Urinary bladder (tissue), 4 donors: ENCODE results near the gene KMT2C. TPM values are rescaled to one million over a fixed set of nuclear protein-coding genes. Genes with fewer than 3 reads are reported as not detected.

Source experiments
- DNase-seq: peaks from one replicate; pipeline ENCODE4 v3.0.0-alpha.2; 2015; ENCODE audit errors: extremely low spot score
- H3K27ac ChIP-seq: one replicate; pipeline ENCODE4 v1.5.1; 2013; ENCODE audit warnings: low read depth, mild to moderate bottlenecking, moderate library complexity
- H3K36me3 ChIP-seq: one replicate; pipeline ENCODE4 v1.6.1; 2013; ENCODE audit warnings: mild to moderate bottlenecking, moderate library complexity; ENCODE audit not compliant: insufficient read depth
- H3K4me1 ChIP-seq: one replicate; pipeline ENCODE4 v1.6.1; 2013; ENCODE audit warnings: mild to moderate bottlenecking, moderate library complexity; ENCODE audit not compliant: insufficient read depth
- H3K4me3 ChIP-seq: one replicate; pipeline ENCODE4 v1.5.1; 2013; ENCODE audit warnings: low read depth, low read length
- WGBS: extraction: QIAGEN DNeasy Blood & Tissue Kit; methylation state at CpG from one replicate; pipeline ENCODE4 v1.1.7; 2013; 5-methylcytosine and 5-hydroxymethylcytosine counted together
- polyA plus RNA-seq: library from polyadenylated mRNA; stranded (reverse); fragments of 200-250 nt; gene quantifications from one replicate; pipeline ENCODE4 v1.2.3, GENCODE V29; 2013
- total RNA-seq: library from RNA; depleted of rRNA; stranded (reverse); fragments of >200 nt; gene quantifications from one replicate; pipeline ENCODE4 v1.2.3, GENCODE V29; 2014
- donor health status: healthy with polysubstance abuse.
- donor health status: healthy.

Gene KMT2C
- total and polyA plus RNA-seq, 2 donors: 16.5 to 105 TPM

DNA sequence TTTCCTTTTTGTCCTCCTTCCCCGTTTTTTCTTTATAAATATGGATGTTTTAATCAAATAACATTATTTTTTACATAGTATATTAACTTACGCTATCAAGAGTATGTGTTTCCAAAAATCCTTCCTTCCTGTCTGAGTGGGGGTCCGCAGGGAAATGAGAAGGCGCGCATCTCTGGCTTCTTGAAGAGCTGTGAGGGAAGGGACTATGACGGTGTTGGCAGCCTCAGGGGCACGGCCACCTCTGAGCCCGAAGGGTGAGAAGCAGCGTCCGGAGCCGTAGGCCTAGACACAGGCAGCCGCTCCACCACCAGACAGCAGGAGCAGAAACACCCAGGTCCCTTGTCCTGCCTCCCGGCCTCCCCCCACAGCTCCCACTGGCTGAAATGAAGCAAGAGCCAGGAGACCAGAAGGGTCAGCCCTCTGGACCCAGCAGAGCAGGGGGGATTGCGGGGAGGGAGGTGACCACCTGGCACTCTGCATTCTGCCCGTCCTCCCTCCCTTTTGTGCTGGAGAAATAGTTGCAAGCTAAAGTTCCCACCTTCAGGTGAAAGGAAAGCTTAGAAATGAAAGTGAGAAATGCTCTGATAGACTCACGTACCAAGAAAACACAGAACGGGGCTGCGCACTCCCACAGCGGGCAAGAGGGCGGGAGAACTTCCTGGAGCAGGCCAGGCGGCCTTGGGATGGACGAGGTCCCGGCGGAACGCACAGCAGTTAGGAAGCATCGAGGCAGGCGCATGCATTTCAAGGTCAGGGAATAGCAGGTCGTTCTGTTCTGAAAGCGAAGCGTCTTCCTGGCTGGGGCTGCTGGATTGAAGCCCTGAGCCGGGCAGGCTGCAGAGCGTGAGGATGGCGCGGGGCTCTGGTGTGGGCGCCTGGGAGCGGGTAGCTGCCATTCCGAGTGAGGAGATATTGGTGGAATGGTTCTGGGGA lies 304.9 kb downstream of the KMT2C start:
- 96% methylated on average over 37 of the region's 37 CpGs for WGBS
- peaks cover 7% of the 10 kb centered on the region for H3K36me3 ChIP-seq
- H3K27ac ChIP-seq: no peak overlapping the region
- H3K4me1 ChIP-seq: no peaks in the 10 kb centered on the region
- no peak overlapping the region for H3K4me3 ChIP-seq
- DNase-seq: no peak

DNA sequence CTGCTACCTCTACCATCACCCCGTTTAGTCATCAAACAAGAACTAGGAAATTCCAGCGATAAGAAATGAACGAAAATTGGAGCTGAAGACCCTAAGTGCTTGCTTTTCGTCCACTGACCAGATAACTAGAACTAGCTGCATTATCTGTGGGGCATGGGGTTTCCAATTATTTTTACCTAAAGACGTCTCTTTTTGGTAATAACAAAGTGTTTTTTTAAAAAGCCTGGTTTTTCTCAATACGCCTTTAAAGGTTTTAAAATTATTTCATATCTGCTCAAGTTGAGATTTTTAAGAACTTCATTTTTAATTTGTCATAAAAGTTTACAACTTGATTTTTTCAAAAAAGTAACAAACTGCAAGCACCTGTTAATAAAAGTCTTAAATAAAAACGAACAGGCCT lies 306.1 kb downstream of the KMT2C start:
- no peak for DNase-seq
- H3K36me3 ChIP-seq: peaks cover 7% of the 10 kb centered on the region
- 92% methylated on average over 7 of the region's 7 CpGs for WGBS
- no peaks in the 10 kb centered on the region for H3K4me1 ChIP-seq
- no peak overlapping the region for H3K4me3 ChIP-seq
- no peak overlapping the region for H3K27ac ChIP-seq

DNA sequence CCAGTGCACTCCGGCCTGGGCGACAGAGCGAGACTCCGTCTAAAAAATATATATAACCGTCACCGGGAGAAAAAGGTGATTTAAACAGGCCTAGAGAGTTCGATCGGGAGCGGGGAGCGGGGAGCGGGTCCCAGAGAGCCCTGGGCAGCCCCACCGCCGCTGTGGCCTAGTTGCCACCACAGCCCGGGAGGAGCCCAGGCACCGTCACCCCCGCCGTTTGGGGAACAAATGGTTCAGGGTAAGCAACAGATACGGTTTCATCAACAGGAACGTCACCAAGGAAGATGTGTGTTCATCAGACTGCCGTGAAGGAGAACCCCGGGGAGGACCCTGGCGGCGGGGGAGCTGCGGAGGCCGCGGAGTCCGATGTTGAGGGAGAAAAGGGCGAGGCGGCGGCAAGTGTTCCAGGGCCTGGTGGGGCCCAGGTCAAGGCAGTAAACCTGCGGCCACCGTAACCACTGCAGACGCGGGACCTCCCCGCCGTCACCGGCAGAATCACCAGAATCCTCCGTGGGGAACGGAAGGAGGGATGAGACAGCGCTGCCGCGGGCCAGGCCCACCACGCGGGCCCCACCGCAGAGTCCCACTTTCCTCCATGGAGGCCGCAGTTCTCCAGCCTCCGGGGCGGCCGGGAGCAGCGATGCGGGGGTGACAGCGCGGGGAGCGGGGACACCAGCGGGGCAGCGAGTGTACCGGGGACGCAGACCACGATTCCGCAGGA lies 306.9 kb downstream of the KMT2C start:
- Histone ChIP-seq H3K36me3 (peaks cover 7% of the 10 kb centered on the region), H3K27ac (no peak overlapping the region), H3K4me1 (no peaks in the 10 kb centered on the region), H3K4me3 (no peak overlapping the region)
- WGBS: 98% methylated on average over 60 of the region's 60 CpGs
- no peak for DNase-seq

DNA sequence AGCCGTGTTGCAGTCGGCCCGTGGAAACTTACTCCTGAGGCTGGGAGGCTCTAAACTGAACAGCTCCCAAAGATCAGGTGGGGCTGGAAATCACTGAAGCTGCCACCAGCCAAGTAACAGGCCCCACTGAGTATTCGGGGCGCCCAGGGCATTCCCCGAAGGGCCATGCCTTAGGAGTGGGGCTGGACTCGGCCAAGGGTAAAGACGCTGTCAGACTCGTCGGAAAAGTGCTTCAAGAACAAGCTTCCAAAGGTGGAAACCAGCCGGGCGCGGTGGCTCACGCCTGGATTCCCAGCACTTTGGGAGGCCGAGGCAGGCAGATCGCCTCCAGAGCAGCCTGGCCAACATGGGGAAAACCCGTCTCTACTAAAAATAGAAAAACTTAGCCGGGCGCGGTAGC lies 307.6 kb downstream of the KMT2C start:
- 99% methylated on average over 20 of the region's 20 CpGs for WGBS
- DNase-seq: no peak
- H3K36me3 ChIP-seq: peaks cover 7% of the 10 kb centered on the region
- no peak overlapping the region for H3K4me3 ChIP-seq
- H3K4me1 ChIP-seq: no peaks in the 10 kb centered on the region
- no peak overlapping the region for H3K27ac ChIP-seq

DNA sequence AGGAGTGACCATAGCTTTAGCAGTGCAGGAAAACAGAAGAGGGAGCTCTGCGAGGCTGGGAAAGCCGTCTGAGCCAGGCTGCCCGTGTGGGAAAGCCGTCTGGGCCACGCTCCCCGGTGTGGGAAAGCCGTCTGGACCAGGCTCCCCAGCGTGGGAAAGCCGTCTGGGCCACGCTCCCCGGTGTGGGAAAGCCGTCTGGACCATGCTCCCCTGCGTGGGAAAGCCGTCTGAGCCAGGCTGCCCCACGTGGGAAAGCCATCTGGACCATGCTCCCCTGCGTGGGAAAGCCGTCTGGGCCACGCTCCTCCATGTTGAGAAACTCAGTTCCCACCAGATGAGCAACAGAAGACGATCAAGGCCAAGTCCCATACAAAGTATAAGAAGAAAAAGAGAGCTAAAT lies 308.6 kb downstream of the KMT2C start:
- Histone ChIP-seq H3K27ac (no peak overlapping the region), H3K4me3 (no peak overlapping the region), H3K4me1 (no peaks in the 10 kb centered on the region), H3K36me3 (peaks cover 7% of the 10 kb centered on the region)
- 95% methylated on average over 19 of the region's 19 CpGs for WGBS
- no peak for DNase-seq

DNA sequence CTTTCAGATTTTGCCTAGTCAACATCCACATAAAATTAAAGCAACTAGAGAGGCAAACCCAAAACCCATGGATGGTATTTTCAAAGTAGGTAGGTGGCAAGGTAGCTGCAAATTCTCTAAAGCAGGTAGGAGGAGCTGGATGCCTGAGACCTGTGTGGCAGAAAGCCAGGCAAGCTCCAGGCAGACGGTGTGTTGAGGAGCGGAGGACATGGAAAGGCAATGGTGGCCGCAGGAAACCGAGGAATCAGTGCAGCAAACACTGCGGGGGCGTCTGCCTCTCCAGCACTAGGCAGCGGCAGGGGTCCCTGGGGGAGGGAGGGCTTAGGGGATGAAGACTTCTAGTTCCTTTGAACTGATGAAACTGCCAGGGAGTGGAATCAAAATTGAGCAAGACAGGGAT lies 309.1 kb downstream of the KMT2C start:
- no peak overlapping the region for H3K27ac ChIP-seq
- peaks cover 7% of the 10 kb centered on the region for H3K36me3 ChIP-seq
- DNase-seq: no peak
- H3K4me3 ChIP-seq: no peak overlapping the region
- no peaks in the 10 kb centered on the region for H3K4me1 ChIP-seq
- 92% methylated on average over 7 of the region's 7 CpGs for WGBS

DNA sequence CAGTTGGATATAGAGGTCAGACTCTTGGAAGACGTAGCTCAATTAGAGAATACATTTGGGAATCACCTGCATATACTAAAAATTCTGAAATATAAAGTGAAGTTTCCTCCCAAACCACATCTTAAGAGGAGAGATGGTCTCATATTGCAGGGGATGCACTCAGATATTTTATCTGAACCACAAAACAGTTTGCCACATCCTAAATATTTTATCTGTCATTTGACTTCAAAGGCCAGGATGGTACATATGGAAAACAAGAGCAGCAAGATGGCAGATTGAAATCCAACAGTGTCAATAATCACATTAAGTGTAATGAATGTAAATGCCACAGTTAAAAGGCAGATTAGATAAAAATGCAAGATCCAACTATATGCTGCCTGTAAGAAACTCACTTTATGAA lies 313.3 kb downstream of the KMT2C start:
- DNase-seq: no peak
- H3K27ac ChIP-seq: no peak overlapping the region
- no peaks in the 10 kb centered on the region for H3K4me1 ChIP-seq
- H3K36me3 ChIP-seq: peaks cover 7% of the 10 kb centered on the region
- 92% methylated on average over 1 of the region's 1 CpG for WGBS
- H3K4me3 ChIP-seq: no peak overlapping the region

DNA sequence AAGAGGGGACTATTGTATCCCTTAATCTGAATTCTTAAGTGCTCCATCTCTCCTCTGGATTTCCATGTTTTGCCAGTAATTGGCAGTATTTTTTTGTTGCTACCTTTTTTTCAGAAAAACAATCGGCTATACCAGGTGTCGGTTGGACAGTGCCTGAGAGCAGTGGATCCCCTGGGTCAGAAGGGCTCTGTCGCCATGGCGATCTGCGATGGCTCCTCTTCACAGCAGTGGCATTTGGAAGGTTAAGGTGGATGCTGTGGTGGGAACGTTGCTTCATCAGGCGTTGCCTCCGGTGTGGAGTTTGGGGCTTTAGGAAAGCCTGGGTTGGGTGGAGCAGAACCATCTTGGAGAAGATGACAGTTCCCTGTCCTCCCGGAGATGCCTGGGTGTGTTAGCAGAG lies 314.4 kb downstream of the KMT2C start:
- 94% methylated on average over 9 of the region's 9 CpGs for WGBS
- peaks cover 7% of the 10 kb centered on the region for H3K36me3 ChIP-seq

DNA sequence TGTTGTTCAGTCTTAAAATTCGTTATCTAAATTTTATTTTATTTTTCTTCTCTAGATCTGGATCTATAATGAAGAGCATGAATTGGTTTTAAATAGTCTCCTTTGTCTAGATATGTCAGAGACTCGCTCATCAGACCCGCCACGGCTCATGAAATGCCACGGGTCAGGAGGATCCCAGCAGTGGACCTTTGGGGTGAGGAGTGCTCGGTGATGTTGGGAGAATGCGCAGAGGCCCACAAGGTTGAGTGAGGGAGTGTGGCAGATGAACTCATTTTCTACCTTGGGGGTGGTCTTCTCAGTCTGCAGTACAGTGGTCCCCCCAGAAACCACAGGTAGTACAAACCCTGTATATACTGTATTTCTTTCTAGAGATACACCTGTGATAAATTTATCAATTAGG lies 315.0 kb downstream of the KMT2C start:
- no peak overlapping the region for H3K4me3 ChIP-seq
- no peak for DNase-seq
- H3K27ac ChIP-seq: no peak overlapping the region
- no peaks in the 10 kb centered on the region for H3K4me1 ChIP-seq
- WGBS: 97% methylated on average over 7 of the region's 7 CpGs
- H3K36me3 ChIP-seq: peaks cover 7% of the 10 kb centered on the region

More for the DNA sequence above, 314.4 kb downstream of the KMT2C start:
- Histone ChIP-seq H3K27ac (no peak overlapping the region), H3K4me3 (no peak overlapping the region), H3K4me1 (no peaks in the 10 kb centered on the region)
- DNase-seq: no peak

DNA sequence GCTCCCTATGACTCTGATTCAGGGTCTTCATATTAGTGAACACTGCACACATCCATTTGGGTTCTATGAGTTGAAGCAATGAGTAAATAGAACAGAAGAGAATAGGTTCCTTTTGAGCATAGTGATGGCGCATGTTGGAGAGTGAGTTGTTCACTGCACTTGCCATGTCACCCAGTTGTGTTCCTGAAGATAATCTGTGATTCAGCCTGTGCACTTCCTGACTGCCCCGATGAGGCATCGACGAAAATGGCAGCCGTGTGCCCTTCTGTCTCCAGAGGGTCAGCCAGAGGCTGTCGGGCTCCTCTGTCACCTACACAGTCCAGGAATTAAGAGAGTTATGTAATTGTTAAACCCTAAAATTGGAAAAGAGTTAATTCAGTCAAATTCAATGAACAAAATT lies 315.6 kb downstream of the KMT2C start:
- no peak overlapping the region for H3K4me3 ChIP-seq
- no peak for DNase-seq
- 92% methylated on average over 6 of the region's 6 CpGs for WGBS
- H3K36me3 ChIP-seq: peaks cover 7% of the 10 kb centered on the region
- no peaks in the 10 kb centered on the region for H3K4me1 ChIP-seq
- H3K27ac ChIP-seq: no peak overlapping the region

DNA sequence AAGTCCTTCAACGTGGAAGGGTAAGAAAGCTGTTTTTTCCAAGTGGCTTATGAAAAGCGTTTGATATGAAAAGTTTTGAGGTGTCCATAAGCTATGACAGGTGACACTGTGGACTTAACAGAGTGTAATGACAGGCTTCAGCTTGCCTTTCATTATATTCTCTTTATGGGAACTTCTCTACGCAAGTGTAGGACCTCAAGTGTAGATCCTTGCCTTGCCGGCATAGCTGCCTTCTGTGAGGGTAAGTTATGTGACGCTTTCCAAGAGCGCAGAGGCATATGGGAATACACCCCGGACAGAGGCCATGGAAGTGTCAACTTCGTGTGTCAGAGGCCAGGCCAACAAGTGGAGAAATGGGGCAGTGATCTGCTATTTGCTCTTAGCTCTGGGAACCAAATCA lies 318.4 kb downstream of the KMT2C start:
- WGBS: 94% methylated on average over 8 of the region's 8 CpGs

DNA sequence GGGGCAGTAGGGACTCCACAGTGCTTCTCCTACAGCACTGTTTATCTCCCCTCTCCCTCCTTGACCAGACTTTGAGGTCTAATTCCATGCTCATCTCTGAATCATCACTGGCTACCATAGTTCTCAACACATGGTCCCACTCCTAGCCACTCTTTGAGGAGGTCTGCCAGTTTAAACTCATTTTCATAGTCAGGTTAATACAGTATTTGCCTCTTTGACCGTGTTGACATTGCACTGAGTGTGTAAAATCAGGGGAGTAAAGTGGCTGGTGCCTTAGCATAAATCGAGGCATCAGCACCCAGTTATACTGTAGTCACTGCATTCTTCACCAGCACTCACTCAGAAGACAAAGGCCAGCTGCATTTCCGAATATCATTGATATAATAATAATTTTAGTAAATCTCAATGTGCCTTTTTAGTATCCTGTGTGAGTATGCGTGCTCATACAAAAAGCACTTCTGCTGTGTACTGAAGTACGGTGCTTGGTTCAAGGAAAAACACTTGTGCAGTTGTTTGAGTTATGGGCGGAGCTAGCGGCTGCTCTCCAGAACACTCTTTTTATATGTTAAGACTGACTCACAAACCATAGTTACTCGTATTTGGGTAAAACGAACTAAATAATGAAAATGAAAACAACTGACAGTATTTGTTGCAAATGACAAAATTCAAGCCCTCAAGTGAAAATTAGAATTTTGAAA lies 320.6 kb downstream of the KMT2C start:
- no peak for DNase-seq
- Histone ChIP-seq H3K4me3 (no peak overlapping the region), H3K4me1 (no peaks in the 10 kb centered on the region), H3K27ac (no peak overlapping the region), H3K36me3 (no peaks in the 10 kb centered on the region)
- WGBS: 90% methylated on average over 9 of the region's 9 CpGs

More for the DNA sequence above, 318.4 kb downstream of the KMT2C start:
- Histone ChIP-seq H3K4me1 (no peaks in the 10 kb centered on the region), H3K36me3 (peaks cover 7% of the 10 kb centered on the region), H3K27ac (no peak overlapping the region), H3K4me3 (no peak overlapping the region)
- no peak for DNase-seq

DNA sequence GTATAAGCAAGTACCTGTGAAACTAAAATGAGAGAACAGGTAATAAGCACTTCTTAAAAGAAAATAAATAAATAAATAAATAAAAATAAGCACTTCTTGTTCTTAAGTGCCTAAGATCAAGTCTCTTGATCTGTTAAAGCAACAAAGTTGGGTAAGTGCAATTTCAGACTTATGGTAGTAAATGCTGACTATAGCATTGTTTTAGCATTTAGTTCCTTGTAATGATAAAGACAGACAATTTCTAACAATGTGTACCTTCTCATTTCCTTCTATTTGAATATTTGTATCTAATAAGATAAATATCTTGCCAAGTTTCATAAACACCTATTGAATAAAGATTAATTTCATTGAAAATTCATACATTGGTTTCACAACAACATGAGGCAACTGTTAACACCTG lies 323.0 kb downstream of the KMT2C start:
- Histone ChIP-seq H3K4me3 (no peak overlapping the region), H3K27ac (no peak overlapping the region), H3K4me1 (no peaks in the 10 kb centered on the region), H3K36me3 (no peaks in the 10 kb centered on the region)
- DNase-seq: no peak
